Thoracic aorta (tissue), 2 donors: ENCODE results near the gene CFAP65. TPM values are rescaled to one million over a fixed set of nuclear protein-coding genes. Genes with fewer than 3 reads are reported as not detected.
A peak's percentile ranks its signal among the peaks of the same experiment; 100 is the strongest.

ENCODE experiments used
- ATAC-seq: fragments of 150-250 bp; one replicate; pipeline ENCODE4 v1.8.0; 2017; ENCODE audit warnings: low read depth; ENCODE audit not compliant: insufficient number of reproducible peaks, low FRiP score
- DNase-seq: peaks from one replicate; pipeline ENCODE4 v3.0.0-alpha.2; 2020; ENCODE audit warnings: low spot score
- H3K27ac ChIP-seq, 2 donors: fragments of 200-600 bp; sonication (generic); 1 replicate in 1 of 2; 2 replicates in 1 of 2; pipeline ENCODE4 v1.5.1; 2016; ENCODE audit warnings: mild to moderate bottlenecking in 2 of 2, moderate library complexity in 2 of 2
- H3K27me3 ChIP-seq: fragments of 200-600 bp; sonication (generic); replicated peaks from 2 replicates; pipeline ENCODE4 v1.6.0; 2016; ENCODE audit warnings: mild to moderate bottlenecking; ENCODE audit not compliant: insufficient read depth
- H3K36me3 ChIP-seq: fragments of 200-600 bp; sonication (generic); one replicate; pipeline ENCODE4 v1.5.1; 2016
- H3K4me1 ChIP-seq, 2 donors: fragments of 200-600 bp; sonication (generic); 1 replicate in 1 of 2; 2 replicates in 1 of 2; pipeline versions ENCODE4 v1.5.1 to v1.6.0; 2016; ENCODE audit warnings: low read depth in 2 of 2, mild to moderate bottlenecking in 1 of 2; ENCODE audit not compliant: control insufficient read depth in 1 of 2
- H3K4me3 ChIP-seq: fragments of 200-600 bp; sonication (generic); 2 replicates; pipeline ENCODE4 v1.5.1; 2016; ENCODE audit warnings: mild to moderate bottlenecking
- H3K9me3 ChIP-seq: fragments of 200-600 bp; sonication (generic); 2 replicates; pipeline ENCODE4 v1.5.1; 2016
- CTCF ChIP-seq: fragments of 200-600 bp; sonication (generic); IDR thresholded peaks from one replicate; pipeline ENCODE4 v1.5.1; 2019; ENCODE audit warnings: antibody characterized with exemption
- total RNA-seq, 2 donors: library from RNA; depleted of rRNA; stranded (reverse); fragments of >200 nt; gene quantifications; one replicate each; pipeline versions ENCODE4 v1.1.0 to v1.2.3, GENCODE V29; 2016

CFAP65 gene
- total RNA-seq, 2 donors from 2014 or later = not detected

GRCh38 chr2:219073413-219074129, 32.3 kb upstream of the CFAP65 start:
- Histone ChIP-seq H3K27ac (no peak overlapping the region), H3K9me3 (no peaks in the 10 kb centered on the region), H3K4me3 (no peak overlapping the region), H3K4me1 (no peaks in the 10 kb centered on the region), H3K27me3 (no peaks in the 10 kb centered on the region), H3K36me3 (peaks cover 25% of the 10 kb centered on the region)
- DNase-seq (no peak), ATAC-seq (no peak)
- peak; percentile 13 for TF ChIP-seq CTCF

DNA sequence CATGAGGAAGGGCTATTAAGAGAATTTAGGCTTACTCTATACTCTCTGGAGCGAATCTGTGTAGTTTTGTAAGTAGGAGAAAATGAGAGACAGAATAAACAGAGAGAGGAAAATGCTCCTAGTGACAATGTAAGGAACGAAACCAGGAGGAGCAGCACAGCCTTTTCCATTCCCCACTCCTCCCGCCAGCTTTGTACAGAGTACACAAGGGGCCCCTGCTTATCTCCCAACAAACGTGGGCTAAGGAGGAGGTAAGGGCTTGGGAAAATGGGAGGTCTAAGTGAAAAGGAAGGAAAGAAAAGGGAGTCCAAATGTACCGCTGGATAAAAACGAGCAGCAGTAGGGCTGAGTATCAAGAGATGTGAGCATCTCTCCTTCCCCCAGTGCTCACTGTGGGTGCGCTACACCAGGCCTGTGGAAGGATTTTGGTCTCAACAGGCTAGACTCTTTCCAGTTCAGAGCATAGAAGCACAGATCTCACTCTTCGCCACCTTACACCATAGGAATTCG, 31.5 kb upstream of the CFAP65 start:
- Histone ChIP-seq H3K4me1 (no peaks in the 10 kb centered on the region), H3K36me3 (peaks cover 25% of the 10 kb centered on the region), H3K27ac (no peak overlapping the region), H3K9me3 (no peaks in the 10 kb centered on the region), H3K27me3 (no peaks in the 10 kb centered on the region), H3K4me3 (no peak overlapping the region)
- no peak for TF ChIP-seq CTCF
- ATAC-seq (no peak), DNase-seq (no peak)

DNA sequence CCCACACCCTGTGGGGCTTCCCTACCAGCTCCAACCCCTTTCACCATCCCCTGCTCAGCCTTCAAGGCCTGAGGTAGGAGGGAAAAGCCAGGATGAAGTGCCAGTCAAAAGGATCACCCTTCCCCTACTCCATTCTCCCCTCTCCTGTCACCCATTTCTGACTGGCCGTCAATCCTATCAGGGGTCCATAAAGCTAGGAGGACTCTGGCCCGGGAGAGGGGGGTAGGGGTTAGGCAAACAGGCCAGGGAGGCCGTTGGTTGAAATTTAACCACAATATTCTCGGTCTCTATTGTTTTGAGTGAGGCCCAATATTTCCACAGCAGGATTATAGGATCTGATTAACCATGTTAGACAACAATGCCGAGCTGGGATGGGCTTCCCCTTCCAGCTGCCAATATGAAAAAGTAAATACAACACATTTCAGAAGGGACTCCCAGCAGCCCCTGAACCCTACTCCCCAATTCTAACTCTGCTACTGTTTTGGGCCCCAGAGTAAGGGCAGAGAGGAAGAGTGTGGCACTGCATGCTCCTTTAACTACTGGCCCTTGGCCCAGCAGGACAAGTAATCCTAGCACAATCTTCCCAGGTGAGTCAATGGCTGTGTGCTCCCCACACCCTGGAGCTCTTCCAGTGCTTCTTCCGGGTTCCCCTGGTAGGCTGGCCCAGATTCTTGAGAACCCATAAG, 30.0 kb upstream of the CFAP65 start:
- Histone ChIP-seq H3K4me1 (no peaks in the 10 kb centered on the region), H3K27ac (no peak overlapping the region), H3K4me3 (no peak overlapping the region), H3K36me3 (peaks cover 16% of the 10 kb centered on the region), H3K27me3 (no peaks in the 10 kb centered on the region), H3K9me3 (no peaks in the 10 kb centered on the region)
- no peak for DNase-seq
- no peak for TF ChIP-seq CTCF
- ATAC-seq = no peak

GRCh38 chr2:219065484-219065883, 24.2 kb upstream of the CFAP65 start:
- Histone ChIP-seq H3K4me1 (peaks cover 3 to 9% of the 10 kb centered on the region in 2 donors), H3K36me3 (no peaks in the 10 kb centered on the region), H3K27ac (no peak overlapping the region), H3K9me3 (no peaks in the 10 kb centered on the region), H3K27me3 (peaks cover 14% of the 10 kb centered on the region), H3K4me3 (no peak overlapping the region)
- no peak for TF ChIP-seq CTCF
- DNase-seq (no peak), ATAC-seq (no peak)

DNA sequence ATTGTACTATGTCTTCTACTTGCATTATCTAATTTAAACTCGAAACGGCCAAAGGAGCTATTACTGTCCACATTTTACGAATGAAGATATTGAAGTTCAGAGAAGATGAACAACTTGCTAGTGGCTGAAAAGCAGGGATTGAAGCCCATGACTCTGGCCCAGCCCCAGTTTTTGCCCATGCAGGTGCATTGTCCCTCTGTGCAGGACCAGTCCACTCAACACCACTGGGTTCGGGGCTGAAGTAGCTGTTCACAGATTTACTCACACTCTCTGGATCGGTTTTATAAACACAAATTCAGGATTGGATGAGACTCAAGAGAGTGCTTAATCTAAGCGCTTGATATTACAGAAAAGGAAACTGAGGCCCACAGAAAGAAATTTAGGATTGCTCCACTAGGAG, 20.8 kb upstream of the CFAP65 start:
- Histone ChIP-seq H3K27ac (no peak overlapping the region), H3K9me3 (no peaks in the 10 kb centered on the region), H3K36me3 (no peaks in the 10 kb centered on the region), H3K27me3 (peaks cover 26% of the 10 kb centered on the region), H3K4me1 (peaks cover 30 to 42% of the 10 kb centered on the region in 2 donors), H3K4me3 (no peak overlapping the region)
- DNase-seq (no peak), ATAC-seq (no peak)
- TF ChIP-seq CTCF = no peak
